ENCODE results near the gene UBXN6. TPM values are rescaled to one million over a fixed set of nuclear protein-coding genes. Genes with fewer than 3 reads are reported as not detected.

Gene UBXN6
- total and polyA plus RNA-seq, 2 of the 8 experiments (the other 6 are each of a cell fraction or from before 2014, with no cell fraction given) = 28.0 to 43.8 TPM

GRCh38 chr19:4464815-4465581 is 7.4 kb upstream of the UBXN6 start:
- Histone ChIP-seq H2AK5ac (ENCODE audit: low read depth, low read length) (no peak overlapping the region), H3K4me1 (replicated peaks in 1 of 4; ENCODE audit: control insufficient read depth in 3 of 4, insufficient read depth in 4 of 4, low read length in 3 of 4) (no peaks in the 10 kb centered on the region), H2BK15ac (ENCODE audit: low read length) (no peak overlapping the region), H2BK120ac (replicated peaks; ENCODE audit: low read depth, low read length) (no peak overlapping the region), H4K20me1 (replicated peaks in 1 of 2; ENCODE audit: control insufficient read depth in 1 of 2, insufficient read depth in 2 of 2, low read length in 2 of 2) (no peaks in the 10 kb centered on the region), H3K79me2 (ENCODE audit: control insufficient read depth in 1 of 2, insufficient read depth in 2 of 2, low read length in 2 of 2) (no peaks in the 10 kb centered on the region), H4K5ac (ENCODE audit: insufficient read length, low read depth, low read length) (no peak overlapping the region), H3K23me2 (ENCODE audit: low read depth, low read length) (no peaks in the 10 kb centered on the region), H2BK12ac (ENCODE audit: low read depth, low read length) (no peak overlapping the region), H3K4me2 (ENCODE audit: insufficient read depth in 1 of 2, low read depth in 2 of 2, low read length in 2 of 2) (no peak overlapping the region), H2AFZ (ENCODE audit: low read length) (no peak overlapping the region), H2BK5ac (ENCODE audit: low read depth, low read length) (no peak overlapping the region), H3K27me3 (replicated peaks in 1 of 4; ENCODE audit: control insufficient read depth in 3 of 4, extremely low read depth in 1 of 4, insufficient read depth in 3 of 4, low read length in 3 of 4) (no peaks in the 10 kb centered on the region), H3K18ac (ENCODE audit: extremely low read depth, low read length) (no peak overlapping the region), H3K56ac (replicated peaks; ENCODE audit: insufficient read length, low read depth, low read length) (no peak overlapping the region), H3K27ac (ENCODE audit: low read depth, low read length) (no peak overlapping the region), H4K91ac (replicated peaks; ENCODE audit: insufficient read length, low read length) (no peak overlapping the region), H3K4ac (replicated peaks; ENCODE audit: insufficient read length, low read depth, low read length) (no peak overlapping the region), H3K9ac (replicated peaks in 1 of 4; ENCODE audit: extremely low read depth in 1 of 4, low read depth in 3 of 4, low read length in 3 of 4) (no peak overlapping the region), H4K8ac (ENCODE audit: extremely low read depth, insufficient read depth, low read length) (no peak overlapping the region), H3K14ac (ENCODE audit: insufficient read length) (no peak overlapping the region), H2BK20ac (ENCODE audit: low read length) (no peak overlapping the region), H3K79me1 (ENCODE audit: low read depth, low read length) (no peaks in the 10 kb centered on the region), H3K4me3 (ENCODE audit: extremely low read depth in 1 of 4, insufficient read depth in 2 of 4, low read depth in 3 of 4, low read length in 4 of 4) (no peak overlapping the region), H3K36me3 (ENCODE audit: control insufficient read depth in 2 of 4, insufficient read depth in 4 of 4, low read length in 3 of 4) (no peaks in the 10 kb centered on the region), H3K23ac (ENCODE audit: insufficient read length) (no peak overlapping the region), H3K9me3 (ENCODE audit: insufficient read depth in 2 of 2, low read depth in 1 of 2, low read length in 1 of 2) (no peaks in the 10 kb centered on the region)
- 79% methylated on average over 7 of the region's 8 CpGs; no CpG with 5 or more reads in 1 of the 2 experiments for WGBS, 2 experiments (ENCODE audit: extremely low coverage in 1 of 2, insufficient coverage in 1 of 2, insufficient read length in 1 of 2, insufficient replicate concordance in 2 of 2, low coverage in 1 of 2, low lambda C conversion rate in 2 of 2, missing lambda C conversion rate in 1 of 2)
- no peak for DNase-seq (ENCODE audit: low read depth in 1 of 2, low spot score in 2 of 2)
- no peak for FAIRE-seq
- ChIA-PET CTCF (ENCODE audit: partially characterized antibody) (interaction anchor here (0.6 kb wide), 3 partner anchors 30 to 504 kb away, joined by 3 read pairs; partner anchors contain the start of gene KDM4B), POLR2A (ENCODE audit: partially characterized antibody) (interaction anchor here (1.1 to 58.1 kb wide), 4 partner anchors 9 to 40 kb away, joined by 3 to 1590 read pairs (median 6); partner anchors contain the start of genes CHAF1A and SH3GL1)
